Activated CD4-positive, alpha-beta T cell treated with anti-CD3 and anti-CD28 coated beads, Interleukin-2, Interleukin-4, amounts not matched to agents 100 ng/mL and 50 ng/mL, durations not matched to agents 16 hours and 8 hours (primary cell): Measurements from ENCODE around the gene SNX1.
"Not testable (repeated sequence)": the region's sequence is repeated elsewhere in the genome, so short reads cannot be mapped to it uniquely, and the experiment has no call there.

Experiments used
- DNase-seq: peaks from one replicate; pipeline ENCODE4 v3.0.0-alpha.2; 2020; ENCODE audit warnings: low spot score

The SNX1 gene

DNA sequence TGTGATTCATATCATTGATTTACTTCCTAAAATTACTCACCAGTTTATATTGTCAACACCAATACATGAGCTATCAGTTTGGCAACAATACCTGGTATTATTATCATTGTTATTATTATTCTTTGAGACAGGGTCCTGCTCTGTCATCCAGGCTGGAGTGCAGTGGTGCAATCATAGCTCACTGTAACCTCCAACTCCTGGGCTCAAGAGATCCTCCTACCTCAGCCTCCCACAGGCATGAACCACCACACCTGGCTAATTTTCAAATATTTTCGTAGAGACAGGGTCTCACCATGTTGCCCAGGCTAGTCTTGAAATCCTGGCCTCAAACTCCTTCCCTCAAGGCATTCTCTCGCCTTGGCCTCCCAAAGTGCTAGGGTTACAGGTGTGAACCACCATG, 22.3 kb upstream of the SNX1 start:
- not testable (repeated sequence) for DNase-seq

DNA sequence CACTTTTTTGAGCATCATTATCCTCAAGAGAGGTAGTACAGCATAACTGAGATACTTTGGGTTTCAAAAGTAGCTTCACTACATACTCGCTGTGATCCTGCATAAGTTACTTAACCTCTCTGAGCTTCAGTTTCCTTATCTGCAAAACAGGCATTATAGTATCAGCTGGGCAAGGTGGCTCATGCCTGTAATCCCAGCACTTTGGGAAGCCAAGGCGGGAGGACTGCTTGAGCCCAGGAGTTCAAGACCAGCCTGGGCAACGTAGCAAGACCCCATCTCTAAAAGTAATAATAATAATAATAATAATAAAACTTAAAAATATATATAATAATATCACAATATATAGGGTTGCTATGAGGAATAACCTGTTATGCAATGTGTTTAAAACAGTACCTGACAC, 13.0 kb upstream of the SNX1 start:
- DNase-seq, result no peak

DNA sequence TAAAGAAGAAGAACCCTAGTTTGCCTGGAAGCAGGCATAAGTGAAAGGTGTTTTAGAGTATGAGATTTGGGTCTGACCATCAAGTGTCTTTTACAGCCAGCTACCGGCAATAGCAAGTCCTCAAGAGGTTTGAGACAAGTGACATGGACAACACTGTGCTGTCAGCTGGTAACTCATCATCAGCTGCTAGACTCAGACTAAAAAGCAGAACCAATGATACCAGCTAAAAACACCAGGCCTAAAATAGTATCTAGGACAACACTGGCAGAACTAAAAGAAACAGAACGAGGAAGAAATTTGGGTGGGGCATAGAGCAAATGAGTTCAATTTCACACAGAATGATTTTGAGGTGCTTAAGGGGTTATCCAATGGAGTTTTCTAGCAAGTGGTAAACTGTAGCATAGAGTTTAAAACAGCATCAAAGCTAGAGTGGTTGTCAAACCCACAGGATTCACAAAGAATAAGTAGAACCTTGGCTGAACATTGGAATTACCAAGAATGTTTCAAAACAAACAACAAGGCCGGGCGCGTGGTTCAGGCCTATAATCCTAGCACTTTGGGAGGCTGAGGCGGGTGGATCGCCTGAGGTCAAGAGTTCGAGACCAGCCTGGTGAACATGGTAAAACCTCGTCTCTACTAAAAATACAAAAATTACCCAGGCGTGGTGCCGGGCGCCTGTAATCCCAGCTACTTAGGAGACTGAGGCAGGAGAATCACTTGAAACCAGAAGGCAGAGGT, 6.1 kb upstream of the SNX1 start:
- no peak for DNase-seq

DNA sequence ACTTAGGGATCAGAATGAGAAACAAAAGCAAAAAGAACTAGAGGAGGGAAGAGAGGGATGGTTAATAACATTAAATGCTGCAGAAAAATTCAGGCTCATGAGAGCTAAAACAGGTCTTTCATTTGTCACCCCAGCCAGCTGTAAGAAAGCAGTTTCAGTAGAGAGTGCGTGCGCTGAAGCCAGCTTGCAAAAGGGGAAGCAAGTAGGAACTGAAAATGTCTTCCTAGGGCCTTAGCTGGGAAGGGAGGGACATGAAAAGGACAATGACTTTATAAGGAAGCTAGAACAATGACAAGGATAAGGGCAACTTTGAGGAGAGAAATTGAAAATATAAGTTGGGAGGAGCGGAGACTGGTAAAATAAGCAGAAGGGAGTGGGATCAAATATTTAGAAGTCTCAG, 5.3 kb upstream of the SNX1 start:
- DNase-seq, result no peak

DNA sequence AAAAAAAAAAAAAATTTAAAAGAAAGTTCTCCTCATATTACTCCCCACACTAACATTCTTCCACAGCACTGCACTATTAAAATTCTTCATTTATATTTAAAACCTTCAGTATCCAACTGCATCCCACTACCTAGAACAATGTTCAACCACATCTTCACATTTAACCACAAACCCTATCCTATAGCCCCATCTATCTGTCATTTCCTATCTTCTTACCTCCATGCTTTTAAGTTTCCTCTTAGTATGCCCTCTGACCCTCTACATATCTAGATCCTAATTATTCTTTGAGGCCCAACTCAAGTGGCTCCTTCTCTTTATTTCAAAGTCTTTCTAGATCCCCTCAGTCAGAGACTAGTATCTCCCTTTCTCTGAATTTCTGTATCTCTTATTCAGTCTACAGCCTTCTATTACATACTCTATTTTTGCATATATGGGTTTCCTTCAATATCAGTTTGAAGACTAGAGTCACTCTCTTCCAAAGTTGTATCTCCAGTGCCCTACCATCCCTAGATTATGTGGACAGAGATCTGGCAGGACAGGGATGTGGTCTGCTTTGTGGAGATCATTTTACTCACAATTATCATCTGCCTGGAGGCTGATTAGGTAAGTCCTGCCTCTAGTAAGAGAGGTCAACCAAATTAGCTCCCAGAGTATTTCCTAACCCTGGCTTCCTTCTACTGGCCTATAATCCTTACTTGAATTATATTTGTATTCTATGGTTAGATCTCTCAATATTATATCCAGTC, 3.5 kb upstream of the SNX1 start:
- DNase-seq, result no peak

DNA sequence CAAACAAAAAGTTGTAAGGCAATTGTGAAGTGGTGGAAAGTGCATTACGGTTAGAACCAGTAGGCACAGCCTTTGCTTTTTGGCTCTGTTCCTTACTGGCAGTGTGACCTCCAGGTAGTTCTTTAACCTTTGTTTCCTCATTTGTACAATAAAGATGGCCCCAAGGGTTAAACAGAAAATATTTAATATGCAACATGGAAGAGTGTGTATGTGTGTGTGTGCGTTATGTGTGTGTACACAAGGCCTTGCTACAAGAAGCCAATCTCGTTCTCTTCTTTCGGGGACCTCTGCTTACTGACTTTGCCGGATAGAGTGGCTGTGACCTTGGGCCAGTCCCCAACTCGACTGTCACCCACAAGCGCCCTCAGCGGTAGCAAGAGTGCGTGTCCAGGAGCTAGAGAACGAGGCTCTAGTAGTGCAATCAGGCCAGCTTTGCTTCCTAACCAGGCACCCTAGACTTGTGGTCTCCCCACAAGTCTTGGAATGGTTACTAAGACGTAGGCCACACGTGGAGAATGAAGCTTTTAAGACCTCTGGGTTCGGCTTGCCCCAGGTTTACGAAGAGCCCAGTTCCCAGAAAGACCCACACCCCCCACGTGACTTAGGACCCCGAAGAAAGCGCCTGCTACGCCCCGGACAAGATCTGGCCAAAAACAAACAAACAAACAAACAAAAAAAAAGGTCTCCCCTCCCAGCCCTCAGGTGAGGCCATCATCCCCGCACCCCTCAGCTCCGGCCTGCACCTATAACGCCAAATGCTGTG, 2.7 kb upstream of the SNX1 start:
- DNase-seq, result peak; percentile 55

DNA sequence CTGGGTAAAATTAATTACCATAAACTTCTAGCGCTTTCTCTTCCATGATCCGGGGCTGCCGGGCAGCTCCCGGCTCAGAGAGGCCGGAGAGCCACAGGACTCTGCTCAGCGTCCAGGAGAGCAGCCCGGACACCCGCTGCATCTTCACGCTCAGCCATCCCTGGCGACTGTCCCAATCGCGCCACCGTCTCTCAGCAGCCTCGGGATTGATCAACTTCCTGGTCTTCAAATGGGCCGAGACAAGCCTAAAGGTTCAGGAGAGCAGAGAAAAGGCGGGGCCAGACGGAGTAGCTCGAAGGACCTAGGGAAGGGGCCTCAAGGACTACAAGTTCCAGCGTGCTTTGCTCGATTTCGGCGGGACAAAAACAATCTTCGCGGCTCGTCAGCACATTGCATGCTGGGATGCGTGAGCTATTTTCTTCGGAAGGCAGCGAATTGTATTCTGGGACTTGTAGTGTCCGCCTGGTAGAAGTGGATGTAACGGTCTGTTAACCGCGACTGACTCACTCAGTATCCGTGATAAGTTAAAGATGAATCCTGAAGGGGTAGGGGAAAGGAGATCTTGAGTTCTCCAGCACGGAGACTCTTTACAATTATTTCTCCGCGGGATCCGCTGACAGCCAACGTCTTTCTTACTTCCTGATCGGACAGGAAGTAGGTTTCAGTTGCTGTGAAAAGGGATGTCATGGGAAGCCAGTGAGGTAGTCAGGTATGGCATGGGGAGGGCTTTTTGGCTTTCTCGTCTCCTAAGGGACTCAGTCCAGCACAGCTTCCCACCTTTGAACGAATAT, 2.0 kb upstream of the SNX1 start, which contains the start of gene CIAO2A:
Gene CIAO2A (minus strand): TSS at position 212 of the 791 bp plus-strand sequence. CDS start 70 bp downstream, at position 142.
- DNase-seq, result peak; percentile 99

DNA sequence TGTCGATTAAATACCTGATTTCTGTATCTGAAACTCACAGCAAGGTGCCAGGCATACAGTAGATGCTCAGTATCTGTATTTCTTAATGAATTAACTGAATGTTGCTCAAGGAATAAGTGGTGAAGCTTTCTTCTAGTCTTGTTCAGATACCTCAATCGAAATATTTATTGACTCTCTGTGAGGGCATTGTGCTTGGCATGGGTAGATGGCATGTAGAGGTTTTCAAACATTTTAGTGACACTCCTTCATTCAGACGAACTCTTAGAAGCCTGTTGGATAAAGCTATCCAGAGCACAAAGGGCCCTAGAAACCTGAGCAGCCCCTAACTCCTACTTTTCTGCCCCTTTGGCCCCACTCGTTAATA, 369 bp upstream of the SNX1 start:
- DNase-seq, result no peak

DNA sequence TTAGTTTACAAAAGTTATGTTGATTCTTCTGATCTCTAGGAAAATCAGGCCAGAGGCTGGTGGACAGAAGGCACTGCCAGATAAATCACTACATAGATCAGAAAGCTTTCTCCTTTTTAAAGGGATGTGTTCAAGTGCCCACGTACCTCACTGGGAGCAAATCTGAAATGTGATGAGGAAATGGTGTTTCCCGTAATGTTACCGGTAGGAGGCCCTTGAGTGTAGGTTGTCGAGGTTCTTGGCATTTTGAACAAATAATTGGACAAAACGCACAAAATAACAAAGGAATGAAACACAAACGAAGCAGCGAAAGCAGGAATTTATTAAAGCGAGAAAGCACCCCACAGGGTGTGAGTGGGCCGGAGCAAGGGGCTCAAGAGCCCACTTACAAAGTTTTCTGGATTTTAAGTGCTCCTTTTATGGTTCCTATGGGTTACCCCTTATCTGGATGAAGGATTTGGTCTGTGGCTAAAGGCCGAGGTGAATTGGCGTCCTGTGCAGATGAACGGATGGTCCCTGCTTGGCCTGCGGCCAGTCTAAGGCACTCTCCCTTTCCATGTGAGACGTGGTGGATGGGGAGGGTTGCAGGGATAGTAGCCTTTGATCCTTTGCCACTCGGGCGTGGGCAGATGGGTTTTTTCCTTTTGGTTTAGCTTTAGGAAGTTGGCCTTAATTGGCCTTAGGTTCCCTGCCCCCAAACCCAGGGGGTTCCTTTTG, 1.0 kb downstream of the SNX1 start:
- no peak for DNase-seq

DNA sequence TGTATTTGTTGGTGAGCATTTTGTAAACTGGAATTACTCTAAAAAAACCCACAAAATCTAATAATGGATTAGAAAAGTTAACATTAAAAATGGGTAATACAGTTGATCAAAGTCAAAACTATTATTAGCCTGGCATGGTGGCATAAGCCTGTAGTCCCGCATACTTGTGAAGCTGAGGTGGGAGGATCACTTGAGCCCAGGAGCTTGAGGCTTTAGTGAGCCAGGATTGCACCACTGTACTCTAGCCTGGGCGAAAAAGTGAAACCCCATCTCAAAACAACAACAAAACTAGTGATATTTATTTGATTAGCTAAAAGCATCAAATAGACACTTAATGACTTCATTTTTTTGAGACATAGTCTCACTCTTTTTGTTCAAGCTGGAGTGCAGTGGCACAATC, 3.6 kb downstream of the SNX1 start:
- no peak for DNase-seq

DNA sequence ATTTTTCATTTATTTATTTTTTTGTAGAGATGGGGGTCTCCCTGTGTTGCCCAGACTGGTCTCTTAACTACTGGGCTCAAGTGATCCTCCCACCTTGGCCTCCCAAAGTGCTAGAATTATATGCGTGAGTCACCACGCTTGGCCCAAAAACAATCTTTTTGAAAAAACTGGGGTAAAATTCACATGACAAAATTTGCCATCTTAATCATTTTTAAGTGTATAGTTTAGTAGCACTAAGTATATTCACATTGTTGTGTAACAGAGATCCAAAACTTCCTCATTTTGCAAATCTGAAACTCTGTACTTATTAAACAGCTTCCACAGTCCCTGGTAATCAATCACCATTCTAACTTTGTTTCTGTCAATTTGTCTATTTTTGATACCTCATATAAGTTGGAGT, 5.2 kb downstream of the SNX1 start:
- DNase-seq, result no peak

DNA sequence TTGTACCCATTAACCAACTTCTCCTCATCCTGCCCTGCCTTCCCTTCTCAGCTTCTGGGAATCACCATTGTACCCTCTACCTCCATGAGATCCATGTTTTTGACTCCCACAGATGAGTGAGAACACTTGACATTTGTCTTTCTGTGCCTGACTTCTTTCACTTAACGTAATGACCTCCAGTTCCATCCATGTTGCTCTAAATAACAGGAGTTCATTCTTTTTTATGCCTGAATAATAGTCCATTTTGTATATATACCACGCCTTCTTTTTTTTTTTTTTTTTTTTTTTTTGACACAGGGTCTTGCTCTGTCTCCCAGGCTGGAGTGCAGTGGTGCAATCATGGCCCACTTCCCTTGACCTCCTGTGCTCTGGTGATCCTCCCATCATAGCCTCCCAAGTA, 6.7 kb downstream of the SNX1 start:
- DNase-seq, result no peak

DNA sequence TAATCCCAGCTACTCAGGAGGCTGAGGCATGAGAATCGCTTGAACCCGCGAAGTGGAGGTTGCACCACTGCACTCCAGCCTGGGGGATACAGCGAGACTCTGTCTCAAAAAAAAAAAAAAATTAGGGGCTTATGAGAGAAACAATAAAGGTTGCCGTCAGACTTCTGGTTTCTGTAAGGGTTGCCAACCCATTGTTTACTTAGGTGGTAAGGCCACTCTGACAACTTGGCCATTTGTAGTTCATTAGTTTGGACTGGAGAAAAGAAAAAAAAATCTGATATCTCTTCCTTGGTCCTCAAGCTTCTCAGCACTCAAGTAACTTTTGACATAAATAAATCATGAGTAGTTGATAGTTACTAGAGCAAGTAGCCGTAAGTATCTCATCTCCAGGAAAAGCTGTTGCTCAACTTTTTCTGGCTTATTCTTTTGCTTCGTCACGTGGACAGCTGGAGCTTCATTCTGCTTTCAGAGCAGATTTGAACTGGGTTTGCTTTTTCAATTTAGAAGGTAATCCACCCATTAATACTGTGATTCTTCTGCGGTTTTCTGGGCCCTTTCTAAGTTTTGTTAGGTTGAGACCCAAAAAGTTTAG, 9.4 kb downstream of the SNX1 start:
- DNase-seq, result no peak

DNA sequence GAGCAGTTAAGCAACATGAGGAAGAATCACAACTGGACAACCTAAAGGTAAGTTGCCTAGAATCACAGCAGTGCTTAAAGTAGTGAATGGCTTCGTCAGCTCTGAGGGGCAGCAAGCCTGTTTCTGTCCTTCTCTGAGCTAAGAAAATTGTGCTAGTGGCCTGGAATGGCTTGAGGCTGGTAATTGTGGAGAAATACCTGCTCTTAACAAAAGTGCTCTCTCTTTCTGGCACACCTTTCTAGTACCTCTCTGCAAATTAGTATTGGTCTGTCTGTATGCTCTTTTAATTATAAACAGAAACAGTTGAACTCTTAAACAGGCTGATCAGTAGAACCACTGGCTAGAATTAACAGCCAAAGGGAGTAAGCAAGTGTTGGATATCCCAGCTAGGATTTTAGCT, 11.6 kb downstream of the SNX1 start:
- DNase-seq, result no peak

DNA sequence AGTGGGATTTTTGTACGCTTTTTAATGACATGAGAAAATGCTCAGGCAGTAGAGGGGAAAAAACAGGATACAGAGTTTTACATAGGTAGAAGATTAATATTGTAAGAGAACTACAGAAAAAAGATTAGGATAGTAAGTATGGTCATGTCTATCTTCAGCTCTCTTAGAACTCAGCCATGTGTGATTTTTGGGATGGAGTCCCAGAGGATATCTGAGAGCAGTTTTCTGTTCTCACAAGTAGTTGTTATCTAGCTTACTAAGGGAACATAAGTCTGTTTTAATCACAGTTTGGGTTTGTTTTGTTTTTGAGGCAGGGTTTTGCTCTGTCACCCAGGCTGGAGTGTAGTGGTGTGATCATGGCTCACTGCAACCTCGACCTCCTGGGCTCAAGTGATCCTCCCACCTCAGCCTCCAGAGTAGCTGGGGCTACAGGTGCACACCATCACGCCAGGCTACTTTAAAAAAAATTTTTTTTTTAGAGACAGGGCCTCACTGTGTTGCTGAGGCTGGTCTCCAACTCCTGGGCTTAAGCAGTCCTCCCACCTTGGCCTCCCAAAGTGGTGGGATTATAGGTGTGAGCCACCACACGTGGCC, 14.4 kb downstream of the SNX1 start:
- DNase-seq, result not testable (repeated sequence)

DNA sequence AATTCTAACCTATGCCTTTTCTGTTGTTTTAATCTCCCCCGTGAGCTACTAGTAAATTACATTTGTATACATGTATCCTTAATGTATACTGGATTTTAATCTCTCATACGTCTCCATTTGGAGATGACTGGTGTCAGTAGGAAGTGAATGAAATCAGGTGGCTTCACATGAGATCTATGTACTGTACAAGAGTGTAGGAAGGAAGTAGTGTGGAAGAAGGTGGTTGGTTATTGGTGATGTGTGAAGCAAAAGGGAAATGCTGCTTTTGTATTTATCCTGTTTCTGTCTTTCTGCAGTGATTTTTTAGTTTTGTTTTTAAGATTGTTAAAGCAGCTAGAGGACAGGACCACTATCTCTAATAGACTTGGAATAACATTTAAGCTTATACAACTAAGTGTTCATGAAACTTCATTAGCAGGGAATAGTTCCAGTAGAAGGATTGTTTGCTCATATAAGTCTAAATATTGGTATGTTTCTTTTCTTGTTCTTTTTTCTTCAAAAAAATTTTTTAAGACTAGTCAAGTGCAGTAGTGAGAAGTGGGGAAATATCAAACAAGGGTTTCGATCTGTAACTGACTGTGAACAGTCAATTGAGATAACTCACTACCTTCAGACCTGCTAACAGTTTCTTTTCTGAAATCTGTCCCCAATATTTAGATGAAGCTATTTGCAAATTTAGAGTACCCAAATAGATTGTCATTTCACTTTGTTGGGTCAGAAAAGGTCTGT, 15.3 kb downstream of the SNX1 start:
- peak; percentile 42 for DNase-seq

DNA sequence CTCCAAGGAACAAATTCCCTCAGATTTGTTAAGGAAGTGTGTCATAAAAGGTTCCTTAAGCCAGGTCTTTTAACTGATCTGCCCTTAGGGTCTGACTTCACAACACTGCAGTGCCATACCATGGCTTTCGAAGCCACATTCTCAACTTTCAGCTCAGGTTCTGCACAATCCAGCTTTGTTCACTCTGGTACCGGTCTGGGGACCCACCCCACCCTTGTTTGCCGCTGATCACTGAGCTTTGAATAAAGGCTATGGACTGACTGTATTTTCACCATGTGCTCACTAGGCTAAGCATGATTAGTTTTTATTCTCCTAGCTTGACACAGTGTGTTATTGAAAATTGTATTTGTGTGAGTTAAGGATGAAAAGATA, 15.9 kb downstream of the SNX1 start:
- DNase-seq, result no peak

DNA sequence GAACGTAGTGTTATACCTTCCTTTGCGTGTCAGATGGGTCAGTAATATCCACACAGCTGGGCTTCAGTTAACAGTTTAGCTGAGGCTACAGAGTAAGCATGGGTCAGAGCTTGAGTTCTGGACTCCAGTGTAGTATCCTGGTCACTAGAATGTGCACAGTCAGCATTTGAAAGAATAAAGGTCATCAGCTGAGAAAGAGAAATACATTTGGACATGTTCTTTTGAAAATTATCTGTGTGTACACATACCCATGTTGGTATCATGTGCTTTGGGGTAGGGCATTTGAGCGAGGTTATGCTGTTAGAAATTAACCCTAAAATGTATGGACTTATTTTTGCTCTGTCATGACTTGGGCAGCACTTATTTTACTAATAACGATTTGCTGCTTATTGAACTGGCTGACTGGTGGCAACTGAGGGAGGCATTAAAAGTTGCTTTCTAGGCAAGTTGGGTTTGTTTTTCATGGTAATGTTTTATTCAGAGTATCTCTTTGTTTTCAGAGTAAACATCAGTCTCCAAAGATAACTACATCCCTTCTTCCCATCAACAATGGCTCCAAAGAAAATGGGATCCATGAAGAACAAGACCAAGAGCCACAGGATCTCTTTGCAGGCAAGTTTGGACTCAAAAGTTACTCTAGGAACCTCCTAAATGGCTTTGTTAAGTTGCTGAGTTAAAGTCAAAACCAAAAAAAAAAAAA, 16.4 kb downstream of the SNX1 start:
- DNase-seq, result no peak

DNA sequence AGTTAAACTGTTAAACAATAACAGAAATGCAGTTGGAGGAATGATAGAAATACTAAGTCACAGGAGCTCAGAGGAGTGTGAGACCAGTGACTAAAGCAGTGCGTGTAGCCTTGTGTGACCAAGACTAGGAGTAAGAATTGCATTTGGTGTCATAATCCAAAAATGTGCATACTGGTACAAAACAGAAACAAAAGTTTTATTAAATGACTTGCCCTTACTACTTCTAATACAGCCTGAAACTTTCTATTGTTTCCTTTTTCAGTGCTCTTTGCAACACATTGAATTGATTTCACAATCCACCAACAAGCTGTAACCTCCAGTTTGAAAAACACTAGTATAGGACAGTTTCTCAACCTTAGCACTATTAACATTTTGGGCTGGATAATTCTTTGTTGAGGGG, 17.1 kb downstream of the SNX1 start:
- DNase-seq, result peak; percentile 53
